GM08714 (cell line): Measurements from ENCODE around the gene PRKAR1B.

Source experiments
- H3K4me3 ChIP-seq: fragments of 200-500 bp; sonication (Bioruptor generic); 2 replicates; pipeline ENCODE4 v1.5.1; 2014; ENCODE audit warnings: mild to moderate bottlenecking, low read length, inconsistent platforms
- ZNF274 ChIP-seq: IDR thresholded peaks from 2 replicates; pipeline ENCODE4 v1.6.1; 2012; ENCODE audit warnings: mild to moderate bottlenecking, low read depth, low read length

Gene PRKAR1B

DNA sequence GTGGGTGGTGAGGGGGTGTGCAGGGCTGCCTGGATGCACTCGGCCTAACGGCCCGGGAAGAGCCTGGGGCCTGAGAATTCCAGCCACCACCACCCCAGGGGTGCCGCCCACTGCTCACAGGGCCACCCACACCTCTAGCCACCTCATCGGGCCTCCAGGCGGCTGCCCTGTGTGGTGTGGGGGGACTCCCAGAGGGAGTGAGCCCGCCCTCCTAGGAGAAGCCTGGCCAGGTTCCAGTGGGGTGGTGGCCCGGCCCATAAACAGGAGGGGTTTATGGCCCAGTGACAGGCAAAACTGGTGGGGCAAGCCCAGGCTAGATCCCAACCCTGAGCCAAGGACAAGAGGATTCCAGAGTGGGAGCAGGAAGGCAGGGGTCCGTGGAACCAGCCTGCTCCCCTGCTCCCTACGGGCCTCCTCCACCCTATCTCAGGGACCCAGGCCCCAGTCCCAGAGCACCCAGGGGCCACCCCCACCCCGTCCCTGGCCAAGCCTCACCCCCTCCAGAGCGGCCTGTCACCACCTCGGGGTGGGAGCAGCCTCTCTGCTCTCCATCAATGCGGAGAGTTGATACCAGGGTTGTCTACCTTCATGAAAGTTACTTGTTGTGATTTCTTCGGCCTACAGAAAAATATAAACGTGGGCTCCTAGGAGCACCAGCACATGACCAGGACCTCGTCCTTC, 187.2 kb downstream of the PRKAR1B start:
- no peak for TF ChIP-seq ZNF274
- H3K4me3 ChIP-seq: no peak overlapping the region

DNA sequence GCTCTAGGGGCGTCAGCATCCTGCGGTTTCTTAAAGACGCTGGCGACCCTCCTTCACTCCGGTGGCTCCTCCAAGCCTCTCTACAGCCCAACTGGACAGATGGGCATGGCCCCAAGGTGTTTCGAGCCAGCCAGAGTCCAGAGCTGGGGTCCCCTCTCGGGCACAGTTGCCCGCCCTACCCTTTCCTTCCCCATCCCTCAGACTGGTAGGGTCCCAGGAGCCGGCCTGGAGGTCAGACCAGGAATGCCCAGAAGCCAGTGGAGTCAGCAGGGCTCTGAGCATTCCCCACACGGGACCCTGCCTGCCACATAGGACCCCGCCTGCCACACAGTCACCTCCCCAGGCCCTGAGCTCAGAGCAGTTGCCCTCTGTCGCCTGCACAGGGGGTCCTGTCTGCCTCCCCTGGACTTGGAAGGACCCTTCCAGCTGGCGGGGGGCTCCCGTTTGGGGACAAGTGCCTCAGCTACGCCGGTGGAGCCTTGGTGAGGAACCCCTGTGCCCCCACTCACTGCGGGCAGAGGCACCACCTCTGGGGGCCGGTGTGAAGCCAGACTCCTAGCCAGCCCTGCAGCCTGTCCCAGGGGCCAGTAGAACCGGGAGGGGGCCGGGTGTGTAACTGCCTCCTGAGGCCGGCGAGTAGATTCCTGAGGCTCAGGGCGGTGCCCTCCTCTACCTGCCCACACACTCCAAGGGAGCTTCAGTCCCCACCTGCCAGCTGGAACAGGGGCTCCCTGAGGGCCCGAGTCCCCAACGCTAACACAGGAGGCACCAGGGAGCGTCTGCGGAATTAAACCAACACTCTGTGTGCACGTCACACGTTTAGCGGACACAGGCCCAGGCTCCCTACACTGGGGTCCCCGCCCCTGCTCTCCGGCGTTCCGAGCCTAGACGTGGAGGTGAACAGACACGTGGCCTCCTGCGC, 188.1 kb downstream of the PRKAR1B start:
- H3K4me3 ChIP-seq: no peak overlapping the region
- no peak for TF ChIP-seq ZNF274

DNA sequence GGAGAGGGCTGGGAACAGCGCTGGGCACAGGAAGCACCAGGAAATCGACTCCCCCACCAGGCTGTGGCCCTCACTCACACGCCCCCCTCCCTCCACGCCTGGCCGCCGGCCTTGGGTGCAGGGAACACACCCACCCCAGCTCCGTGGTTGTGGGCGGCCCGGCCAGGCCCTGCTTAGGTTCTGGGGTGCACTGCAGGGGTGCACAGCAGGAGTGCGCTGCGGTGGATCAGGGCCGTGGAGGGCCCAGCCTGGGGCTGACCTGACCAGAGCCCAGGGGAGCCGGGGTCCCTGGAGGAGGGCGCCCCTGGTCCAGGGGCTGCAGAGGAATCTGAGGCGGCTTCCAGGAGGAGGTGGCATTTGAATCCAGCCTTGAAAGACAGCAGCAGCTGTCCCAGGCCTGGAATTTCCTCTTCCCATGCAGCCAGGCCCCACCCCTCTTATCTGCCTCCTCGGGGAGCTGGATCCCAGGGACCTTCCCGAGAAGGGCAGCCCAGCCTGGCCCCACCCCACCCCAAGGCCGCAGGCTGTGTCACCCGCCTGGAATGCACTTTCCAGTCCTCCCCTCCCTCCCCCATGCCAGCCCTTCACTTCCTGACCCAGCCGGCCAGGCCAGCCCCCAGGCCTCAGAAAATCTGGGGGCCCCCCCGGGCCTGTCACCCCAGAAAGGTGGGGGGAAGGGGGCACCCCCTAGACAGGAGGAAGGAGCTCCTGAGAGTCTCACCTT, 189.0 kb downstream of the PRKAR1B start:
- H3K4me3 ChIP-seq: no peak overlapping the region
- TF ChIP-seq ZNF274: no peak

DNA sequence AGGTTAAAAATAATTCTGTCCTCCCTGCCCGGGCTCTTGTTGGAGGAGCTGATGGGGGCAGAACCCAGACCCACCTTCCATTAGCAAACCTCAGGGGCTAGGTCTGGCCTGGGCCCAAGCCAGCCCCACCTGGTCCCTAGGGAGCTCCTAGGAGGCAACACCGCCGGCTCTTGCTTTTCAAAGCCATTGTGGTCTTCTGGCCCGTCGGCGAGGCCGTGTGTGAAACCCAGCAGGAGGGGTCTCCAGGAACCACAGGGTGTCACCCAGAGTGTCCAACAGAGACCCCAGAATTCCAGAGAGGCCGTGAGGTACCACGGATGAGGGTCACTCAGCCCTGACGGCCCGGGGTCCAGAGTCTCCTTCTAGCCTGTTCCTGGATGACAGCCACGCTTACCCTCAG, 190.8 kb downstream of the PRKAR1B start:
- no peak overlapping the region for H3K4me3 ChIP-seq
- no peak for TF ChIP-seq ZNF274

DNA sequence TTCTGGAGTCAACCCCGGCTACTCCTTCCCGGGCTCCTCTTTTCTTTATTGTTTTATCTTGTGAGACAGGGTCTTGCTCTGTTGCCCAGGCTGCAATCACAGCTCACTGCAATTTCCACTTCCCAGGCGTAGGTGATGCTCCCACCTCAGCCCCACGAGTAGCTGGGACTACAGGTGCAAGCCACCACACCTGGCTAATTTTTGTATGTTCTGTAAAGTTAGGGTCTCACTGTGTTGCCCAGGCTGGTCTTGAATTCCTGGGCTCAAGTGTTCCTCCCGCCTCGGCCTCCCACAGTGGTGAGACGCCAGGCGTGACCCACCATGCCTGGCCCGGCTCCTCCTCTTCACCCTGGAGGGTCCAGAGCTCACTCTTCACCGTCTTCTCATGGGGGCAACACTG, 192.1 kb downstream of the PRKAR1B start:
- TF ChIP-seq ZNF274: no peak
- no peak overlapping the region for H3K4me3 ChIP-seq

DNA sequence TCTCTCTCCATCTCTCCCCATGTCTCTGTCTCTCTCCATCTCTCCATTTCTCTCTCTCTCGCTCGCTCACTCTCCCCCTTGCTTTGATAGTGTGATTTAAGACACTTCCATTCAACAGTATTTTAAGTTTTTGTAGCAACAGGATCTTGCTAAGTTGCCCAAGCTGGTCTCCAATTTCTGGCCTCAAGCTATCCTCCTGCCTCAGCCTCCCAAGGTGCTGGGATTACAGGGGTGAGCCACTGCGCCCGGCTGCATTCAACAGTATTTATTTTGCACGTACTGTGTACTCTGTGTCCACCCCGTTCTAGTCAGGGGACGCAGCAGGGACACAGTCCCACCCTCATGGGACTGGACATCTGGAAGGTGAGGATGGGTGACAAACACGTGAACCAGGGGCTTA, 193.0 kb downstream of the PRKAR1B start:
- TF ChIP-seq ZNF274: no peak
- H3K4me3 ChIP-seq: no peak overlapping the region

DNA sequence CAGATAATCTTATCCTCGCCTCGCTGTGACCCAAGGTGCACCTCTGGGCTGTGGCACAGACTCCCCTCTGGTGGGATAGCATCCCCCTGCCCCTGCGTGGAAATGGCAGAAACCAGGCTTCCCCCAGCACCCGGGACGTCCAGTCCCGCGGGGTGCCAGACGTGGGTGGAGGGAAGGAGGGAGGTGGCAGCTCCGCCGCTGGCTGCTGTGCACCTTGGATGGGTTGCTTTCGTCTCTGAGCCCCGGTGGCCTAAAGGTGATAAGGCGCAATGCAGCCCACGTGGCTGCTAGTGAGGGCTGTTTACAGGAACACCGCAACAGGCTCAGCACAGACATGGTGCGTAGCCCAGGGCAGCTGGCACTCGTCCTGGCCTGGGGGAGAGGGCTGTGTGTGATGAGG, 193.8 kb downstream of the PRKAR1B start:
- TF ChIP-seq ZNF274: no peak
- H3K4me3 ChIP-seq: no peak overlapping the region

DNA sequence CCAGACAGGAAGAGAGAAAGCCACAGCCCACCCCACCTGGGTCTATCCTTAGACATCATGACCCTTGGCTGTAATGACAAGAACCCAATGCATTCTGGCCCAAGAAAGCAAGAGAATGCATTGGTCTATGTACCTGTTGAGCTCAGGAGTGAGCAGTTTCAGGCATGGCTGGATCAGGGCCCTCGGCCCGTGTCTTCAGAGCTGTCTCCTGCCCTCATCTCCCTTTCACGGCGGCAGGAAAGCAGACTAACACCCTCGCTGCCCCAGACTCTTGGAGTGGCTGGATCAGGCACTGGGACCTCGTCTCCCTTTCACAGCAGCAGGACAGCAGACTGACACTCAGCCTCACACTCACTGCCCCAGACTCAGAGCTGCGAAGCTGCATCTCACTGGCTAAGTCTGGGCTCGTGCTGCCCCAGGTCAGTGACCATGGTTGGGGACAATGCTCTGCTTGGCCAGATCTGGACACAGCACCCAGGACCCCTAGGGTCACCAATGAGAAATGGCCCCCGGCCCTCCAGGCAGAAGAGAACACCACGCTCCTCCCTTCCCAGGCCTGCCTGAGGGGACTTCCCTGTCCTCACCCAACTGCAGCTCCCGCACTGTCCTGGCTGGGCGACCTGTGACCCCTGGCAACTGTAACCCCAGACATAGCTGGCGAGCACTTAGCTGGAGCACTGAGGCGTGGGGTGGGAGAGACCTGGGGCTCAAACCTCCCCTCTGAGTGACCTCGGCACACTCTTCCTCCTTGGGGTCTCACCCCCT, 194.5 kb downstream of the PRKAR1B start:
- H3K4me3 ChIP-seq: no peak overlapping the region
- no peak for TF ChIP-seq ZNF274

DNA sequence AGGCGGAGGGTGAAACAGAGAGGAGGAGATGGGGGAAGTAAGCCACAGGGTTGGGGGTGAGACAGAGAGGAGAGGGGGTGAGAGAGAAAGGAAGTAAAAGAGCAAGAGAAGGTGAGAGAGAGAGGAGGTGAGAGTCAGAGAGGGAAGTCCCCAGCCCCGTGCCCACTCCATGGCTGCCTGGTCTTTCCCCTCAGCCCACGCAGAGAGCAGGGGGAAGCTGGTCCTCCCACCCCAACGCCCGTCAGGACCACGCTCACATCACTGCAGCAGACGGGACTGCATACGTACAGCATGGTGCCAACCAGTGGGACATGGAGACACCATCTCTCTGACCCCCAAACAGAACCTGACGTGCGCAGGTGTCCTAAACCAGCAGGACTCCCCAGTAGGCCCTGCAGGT, 195.3 kb downstream of the PRKAR1B start:
- no peak for TF ChIP-seq ZNF274

DNA sequence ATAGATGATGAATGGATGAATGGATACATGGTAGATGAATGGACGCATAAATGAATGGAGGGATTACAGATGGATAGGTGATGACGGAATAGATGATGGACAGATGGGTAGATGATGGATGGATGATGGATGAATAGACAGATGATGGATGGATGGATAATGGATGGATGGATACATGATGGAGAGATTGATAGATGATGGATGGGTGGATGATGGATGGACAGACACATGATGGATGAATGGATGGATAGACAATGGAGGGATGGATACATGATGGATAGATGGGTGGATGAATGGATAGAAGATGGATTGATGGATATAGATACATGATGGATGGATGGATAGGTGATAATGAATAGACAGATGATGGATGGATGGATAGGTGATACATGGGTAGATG, 198.6 kb downstream of the PRKAR1B start:
- no peak overlapping the region for H3K4me3 ChIP-seq
- no peak for TF ChIP-seq ZNF274

More for the DNA sequence above, 195.3 kb downstream of the PRKAR1B start:
- no peak overlapping the region for H3K4me3 ChIP-seq

DNA sequence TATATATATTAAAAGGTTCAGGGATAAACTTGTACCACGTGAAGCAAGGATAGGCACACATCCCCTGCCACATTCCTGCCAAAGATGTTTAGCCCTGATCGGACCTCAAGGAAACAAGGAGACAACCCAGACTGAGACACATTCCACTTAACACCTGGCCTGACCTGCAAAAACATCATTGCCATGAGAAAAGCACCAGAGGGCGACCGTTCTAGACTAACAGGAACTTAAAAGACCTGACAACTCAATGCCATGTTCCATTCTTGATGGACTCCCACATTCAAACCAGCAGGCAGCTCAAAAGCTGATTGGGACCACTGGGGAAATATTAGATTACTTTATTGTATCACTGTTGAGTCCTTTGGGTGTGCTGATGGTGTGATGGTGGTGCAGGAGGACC, 199.4 kb downstream of the PRKAR1B start:
- no peak overlapping the region for H3K4me3 ChIP-seq
- no peak for TF ChIP-seq ZNF274

DNA sequence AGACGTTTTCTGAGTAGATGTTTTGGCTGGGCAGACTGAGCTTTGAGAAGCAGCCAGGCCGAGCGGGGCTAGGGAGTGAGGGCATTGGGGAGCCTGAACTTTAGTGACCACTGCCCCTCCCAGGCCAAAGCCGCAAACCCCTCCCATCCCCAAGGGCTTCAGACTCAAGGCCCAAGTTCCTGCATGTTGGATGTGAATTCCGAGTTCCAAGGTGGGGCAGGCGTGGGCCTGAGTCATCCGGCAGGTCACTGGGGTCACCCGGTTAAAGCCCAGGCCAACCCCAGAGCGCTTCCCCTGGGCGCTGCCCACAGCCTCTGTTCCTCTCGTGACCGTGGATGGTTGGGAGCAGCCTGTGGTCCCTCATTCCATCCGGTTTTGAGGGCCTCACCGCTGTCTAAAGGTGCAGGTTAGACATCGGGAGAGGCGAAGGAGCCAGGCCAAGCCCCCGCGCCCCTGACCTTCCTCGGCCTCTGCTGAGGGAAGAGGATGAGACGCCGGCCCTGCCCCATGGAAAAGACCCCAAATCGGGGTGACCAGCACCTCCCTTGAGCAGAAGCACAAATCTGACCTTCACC, 200.5 kb downstream of the PRKAR1B start:
- no peak for TF ChIP-seq ZNF274
- no peak overlapping the region for H3K4me3 ChIP-seq

DNA sequence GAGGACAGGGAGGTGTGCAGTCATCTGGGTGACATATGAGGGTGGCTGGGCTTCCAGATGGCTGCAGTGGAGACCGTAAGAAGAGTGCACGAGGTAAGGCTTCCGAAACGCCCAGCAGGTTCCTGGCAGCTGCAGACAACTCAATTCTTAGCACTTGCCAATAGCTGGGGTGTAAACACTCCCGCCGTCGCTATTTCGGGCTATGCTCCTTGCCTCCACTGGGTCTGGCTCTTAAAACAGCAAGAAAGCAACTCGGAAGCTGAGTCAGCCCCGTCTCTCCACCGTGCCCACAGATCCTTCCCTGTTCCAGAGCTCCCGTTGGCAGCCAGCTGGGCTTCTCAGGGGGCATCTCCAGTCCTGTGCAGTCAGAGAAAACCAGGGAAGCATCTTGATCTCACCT, 201.3 kb downstream of the PRKAR1B start:
- TF ChIP-seq ZNF274: no peak
- H3K4me3 ChIP-seq: no peak overlapping the region
